MM.1S (cell line): ENCODE measurements around the gene GPR32.

Experiments
- DNase-seq: peaks from one replicate; pipeline ENCODE4 v3.0.0-alpha.2; 2015
- H2AFZ ChIP-seq: fragments of 300-600 bp; sonication (generic); 2 replicates; pipeline ENCODE4 v1.6.0; 2016; ENCODE audit warnings: antibody characterized with exemption, low read length
- H3F3A ChIP-seq: fragments of 300-600 bp; sonication (generic); 2 replicates; pipeline ENCODE4 v1.6.1; 2016; ENCODE audit warnings: mild to moderate bottlenecking, antibody characterized with exemption, low read length, moderate library complexity, mixed read lengths; ENCODE audit not compliant: insufficient read depth
- H3K27ac ChIP-seq: fragments of 300-600 bp; sonication (generic); 2 replicates; pipeline ENCODE4 v1.5.1; 2016; ENCODE audit warnings: mild to moderate bottlenecking, low read length
- H3K27me3 ChIP-seq: fragments of 300-600 bp; sonication (generic); replicated peaks from 2 replicates; pipeline ENCODE4 v1.6.0; 2016; ENCODE audit warnings: low read length; ENCODE audit not compliant: insufficient read depth
- H3K36me3 ChIP-seq: fragments of 300-600 bp; sonication (generic); replicated peaks from 2 replicates; pipeline ENCODE4 v1.6.1; 2016; ENCODE audit warnings: mild to moderate bottlenecking, low read length, mixed read lengths; ENCODE audit not compliant: insufficient read depth
- H3K4me1 ChIP-seq: fragments of 300-600 bp; sonication (generic); 2 replicates; pipeline ENCODE4 v1.6.1; 2016; ENCODE audit warnings: low read length, mixed read lengths
- H3K4me2 ChIP-seq: fragments of 300-600 bp; sonication (generic); 2 replicates; pipeline ENCODE4 v1.6.0; 2016; ENCODE audit warnings: low read depth, low read length
- H3K4me3 ChIP-seq: fragments of 300-600 bp; sonication (generic); 2 replicates; pipeline ENCODE4 v1.5.1; 2016; ENCODE audit warnings: low read length, mixed read lengths
- H3K79me2 ChIP-seq: fragments of 300-600 bp; sonication (generic); 2 replicates; pipeline ENCODE4 v1.6.1; 2016; ENCODE audit warnings: mixed run types, low read length, mixed read lengths
- H3K9ac ChIP-seq: fragments of 300-600 bp; sonication (generic); 2 replicates; pipeline ENCODE4 v1.6.1; 2016; ENCODE audit warnings: low read length, mixed read lengths
- H3K9me2 ChIP-seq: fragments of 300-600 bp; sonication (generic); replicated peaks from 2 replicates; pipeline ENCODE4 v1.6.1; 2016; ENCODE audit warnings: mild to moderate bottlenecking, low read length, mixed read lengths; ENCODE audit not compliant: insufficient read depth
- H3K9me3 ChIP-seq: fragments of 300-600 bp; sonication (generic); replicated peaks from 2 replicates; pipeline ENCODE4 v1.6.1; 2016; ENCODE audit warnings: mild to moderate bottlenecking, low read length, mixed read lengths; ENCODE audit not compliant: insufficient read depth
- H4K20me1 ChIP-seq: fragments of 300-600 bp; sonication (generic); 2 replicates; pipeline ENCODE4 v1.6.1; 2016; ENCODE audit warnings: mild to moderate bottlenecking, low read length, moderate library complexity, mixed read lengths; ENCODE audit not compliant: insufficient read depth
- CTCF ChIP-seq: fragments of 300-600 bp; sonication (generic); IDR thresholded peaks from 2 replicates; pipeline ENCODE4 v1.5.1; 2016; ENCODE audit warnings: antibody characterized with exemption, low read length, mixed read lengths
- EZH2 ChIP-seq: fragments of 300-600 bp; sonication (generic); optimal IDR thresholded peaks from 2 replicates; pipeline ENCODE3; 2017; ENCODE audit warnings: low read depth, mild to moderate bottlenecking, antibody characterized with exemption, low read length, mixed read lengths
- EZH2phosphoT487 ChIP-seq: fragments of 300-600 bp; sonication (generic); IDR thresholded peaks from 2 replicates; pipeline ENCODE4 v1.6.1; 2018; ENCODE audit warnings: antibody characterized with exemption, low read length

The GPR32 gene

GRCh38 chr19:50795664-50796073 is 25.4 kb downstream of the GPR32 start:
- Histone ChIP-seq H3K36me3 (0 out of 2 replicates have a peak, but pooled peaks cover 5% of the 10 kb centered on the region), H3K4me3 (no peak overlapping the region), H2AFZ (no peak overlapping the region), H3K9ac (no peak overlapping the region), H3K27me3 (no peaks in the 10 kb centered on the region), H3K79me2 (peaks cover 13% of the 10 kb centered on the region), H3K9me3 (no peaks in the 10 kb centered on the region), H3F3A (peaks cover 32% of the 10 kb centered on the region), H3K27ac (no peak overlapping the region), H4K20me1 (peaks cover 29% of the 10 kb centered on the region), H3K4me2 (no peak overlapping the region), H3K4me1 (peaks cover 11% of the 10 kb centered on the region; the same call in 1 of the 2 replicates), H3K9me2 (no peaks in the 10 kb centered on the region)
- no peak for DNase-seq
- TF ChIP-seq EZH2 (no peak), CTCF (no peak), EZH2phosphoT487 (no peak)

DNA sequence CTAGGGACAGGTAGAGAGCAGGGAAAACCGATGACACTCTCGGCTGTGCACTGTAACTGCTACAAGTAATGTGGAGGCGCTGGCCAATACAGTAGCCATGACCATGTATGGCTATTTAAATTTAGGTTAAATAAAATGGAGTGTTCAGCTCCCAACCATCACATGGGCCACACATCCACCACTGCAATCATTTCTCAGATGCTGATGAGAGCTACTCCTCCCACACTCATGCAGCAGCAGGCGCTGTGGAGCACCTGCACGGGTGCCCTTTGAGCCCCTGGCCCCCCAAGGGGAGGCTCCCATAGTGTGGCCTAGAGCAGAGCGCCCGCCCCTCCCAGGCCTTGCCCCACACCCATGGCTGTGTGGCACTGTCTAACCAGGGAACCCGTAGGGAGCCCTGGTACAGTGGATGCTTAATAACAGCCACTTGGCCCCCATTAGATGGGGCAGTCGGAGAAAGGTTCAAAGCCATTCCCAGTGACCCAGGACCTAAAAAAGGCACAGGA is 25.9 kb downstream of the GPR32 start:
- Histone ChIP-seq H3F3A (peaks cover 32% of the 10 kb centered on the region), H3K36me3 (0 out of 2 replicates have a peak, but pooled peaks cover 5% of the 10 kb centered on the region)

GRCh38 chr19:50796634-50797428 is 26.6 kb downstream of the GPR32 start:
- peaks cover 32% of the 10 kb centered on the region for H3F3A ChIP-seq
- no peaks in the 10 kb centered on the region for H3K27me3 ChIP-seq
- peaks cover 34% of the 10 kb centered on the region for H4K20me1 ChIP-seq

More for the DNA sequence above, 25.9 kb downstream of the GPR32 start:
- H2AFZ ChIP-seq, result no peak overlapping the region
- no peaks in the 10 kb centered on the region for H3K9me2 ChIP-seq
- H3K9ac ChIP-seq, result no peak overlapping the region
- H3K27me3 ChIP-seq, result no peaks in the 10 kb centered on the region
- no peak for DNase-seq
- H3K9me3 ChIP-seq, result no peaks in the 10 kb centered on the region
- peaks cover 33% of the 10 kb centered on the region for H4K20me1 ChIP-seq
- no peak overlapping the region for H3K4me3 ChIP-seq
- no peak overlapping the region for H3K27ac ChIP-seq
- no peak overlapping the region for H3K4me2 ChIP-seq
- H3K4me1 ChIP-seq, result peaks cover 11% of the 10 kb centered on the region; the same call in 1 of the 2 replicates
- H3K79me2 ChIP-seq, result peaks cover 18% of the 10 kb centered on the region
- TF ChIP-seq EZH2phosphoT487 (no peak), CTCF (no peak), EZH2 (no peak)

More at GRCh38 chr19:50796634-50797428, 26.6 kb downstream of the GPR32 start:
- TF ChIP-seq EZH2, result no peak
- TF ChIP-seq EZH2phosphoT487, result no peak
- TF ChIP-seq CTCF, result no peak
- H3K79me2 ChIP-seq, result peaks cover 21% of the 10 kb centered on the region
- H3K27ac ChIP-seq, result no peak overlapping the region
- peaks cover 11% of the 10 kb centered on the region; the same call in 1 of the 2 replicates for H3K4me1 ChIP-seq
- H3K4me2 ChIP-seq, result no peak overlapping the region
- no peak overlapping the region for H3K9ac ChIP-seq
- H3K4me3 ChIP-seq, result no peak overlapping the region
- H3K9me3 ChIP-seq, result no peaks in the 10 kb centered on the region
- H3K36me3 ChIP-seq, result 0 out of 2 replicates have a peak, but pooled peaks cover 5% of the 10 kb centered on the region
- no peaks in the 10 kb centered on the region for H3K9me2 ChIP-seq
- no peak overlapping the region for H2AFZ ChIP-seq
- DNase-seq, result no peak
